PC-3 (cell line): Measurements from ENCODE around the gene TAF3. TPM values are rescaled to one million over a fixed set of nuclear protein-coding genes. Genes with fewer than 3 reads are reported as not detected.

Source experiments
- ATAC-seq: fragments of 200-7000 bp; cut with Tn5 transposase; 2 replicates; pipeline ENCODE4 v1.9.1; 2020; ENCODE audit warnings: mild to moderate bottlenecking, moderate library complexity
- BruUV-seq: library from RNA; stranded (reverse); fragments of 400-500 nt; replicated peaks from 2 replicates; lab custom pipeline; 2021; lab: Mats Ljungman, UMichigan
- CTCF ChIA-PET: fragments of 300-600 bp; sonication (Branson Sonifier 250); formaldehyde crosslinking; loops from one replicate; lab custom pipeline; 2022; ENCODE audit warnings: antibody characterized with exemption; lab: Charles Lee
- POLR2A ChIA-PET: fragments of 300-600 bp; sonication (Branson Sonifier 250); formaldehyde crosslinking; loops from one replicate; lab custom pipeline; 2022; ENCODE audit warnings: antibody characterized with exemption; ENCODE audit not compliant: unreplicated experiment; lab: Charles Lee
- DNase-seq: peaks from one replicate; pipeline ENCODE4 v3.0.0-alpha.2; 2015
- H2AFZ ChIP-seq: fragments of 300-600 bp; sonication (generic); 2 replicates; pipeline ENCODE4 v1.6.0; 2016; ENCODE audit warnings: antibody characterized with exemption, low read length
- H3F3A ChIP-seq: fragments of 300-600 bp; sonication (generic); one replicate; pipeline ENCODE4 v1.6.0; 2017; ENCODE audit warnings: antibody characterized with exemption, low read length, control low read depth, mild to moderate bottlenecking; ENCODE audit not compliant: unreplicated experiment
- H3K27ac ChIP-seq: fragments of 300-600 bp; sonication (generic); 2 replicates; pipeline ENCODE4 v1.5.1; 2016; ENCODE audit warnings: mild to moderate bottlenecking, low read length
- H3K27me3 ChIP-seq: fragments of 300-600 bp; sonication (generic); 2 replicates; pipeline ENCODE4 v1.6.1; 2016; ENCODE audit warnings: low read length, mixed read lengths
- H3K36me3 ChIP-seq: fragments of 300-600 bp; sonication (generic); 2 replicates; pipeline ENCODE4 v1.6.1; 2016; ENCODE audit warnings: low read depth, mixed run types, low read length, mixed read lengths
- H3K4me1 ChIP-seq: fragments of 300-600 bp; sonication (generic); 2 replicates; pipeline ENCODE4 v1.5.1; 2016; ENCODE audit warnings: low read length; ENCODE audit not compliant: insufficient read depth
- H3K4me2 ChIP-seq: fragments of 300-600 bp; sonication (generic); 2 replicates; pipeline ENCODE4 v1.6.0; 2016; ENCODE audit warnings: low read length
- H3K4me3 ChIP-seq: fragments of 300-600 bp; sonication (generic); 2 replicates; pipeline ENCODE4 v1.5.1; 2016; ENCODE audit warnings: mild to moderate bottlenecking, low read length, mixed read lengths
- H3K79me2 ChIP-seq: fragments of 300-600 bp; sonication (generic); 2 replicates; pipeline ENCODE4 v1.6.1; 2017; ENCODE audit warnings: low read length, mixed read lengths
- H3K9ac ChIP-seq: fragments of 300-600 bp; sonication (generic); 2 replicates; pipeline ENCODE4 v1.6.0; 2016; ENCODE audit warnings: mild to moderate bottlenecking, low read length
- H3K9me2 ChIP-seq: fragments of 300-600 bp; sonication (generic); replicated peaks from 2 replicates; pipeline ENCODE4 v1.6.1; 2016; ENCODE audit warnings: mixed run types, low read length, mixed read lengths
- H3K9me3 ChIP-seq: fragments of 300-600 bp; sonication (generic); 2 replicates; pipeline ENCODE4 v1.6.1; 2016; ENCODE audit warnings: low read length, mixed read lengths
- H4K20me1 ChIP-seq: fragments of 300-600 bp; sonication (generic); 2 replicates; pipeline ENCODE4 v1.6.1; 2016; ENCODE audit warnings: low read length, mixed read lengths
- CTCF ChIP-seq: fragments of 300-600 bp; sonication (generic); conservative IDR thresholded peaks from 2 replicates; pipeline ENCODE4 v1.5.1; 2017; ENCODE audit warnings: antibody characterized with exemption, low read depth, mild to moderate bottlenecking, low read length
- EZH2 ChIP-seq: fragments of 300-600 bp; sonication (generic); IDR thresholded peaks from one replicate; pipeline ENCODE4 v1.6.1; 2017; ENCODE audit warnings: antibody characterized with exemption, mild to moderate bottlenecking, low read length; ENCODE audit not compliant: unreplicated experiment
- EZH2phosphoT487 ChIP-seq: fragments of 300-600 bp; sonication (generic); IDR thresholded peaks from 2 replicates; pipeline ENCODE4 v1.6.1; 2018; ENCODE audit warnings: mild to moderate bottlenecking, antibody characterized with exemption, low read length, borderline replicate concordance
- intact Hi-C: fragments of 100-400 bp; cut with micrococcal nuclease; formaldehyde crosslinking; loops from 2 replicates; pipeline ENCODE4 v1.9.0; 2023
- total RNA-seq: library from RNA; depleted of rRNA; stranded (reverse); fragments of >200 nt; gene quantifications from 2 replicates; pipeline ENCODE4 v1.2.3, GENCODE V29; 2014

Gene TAF3
- total RNA-seq, 1 experiment from 2014 or later: 2.0 TPM

DNA sequence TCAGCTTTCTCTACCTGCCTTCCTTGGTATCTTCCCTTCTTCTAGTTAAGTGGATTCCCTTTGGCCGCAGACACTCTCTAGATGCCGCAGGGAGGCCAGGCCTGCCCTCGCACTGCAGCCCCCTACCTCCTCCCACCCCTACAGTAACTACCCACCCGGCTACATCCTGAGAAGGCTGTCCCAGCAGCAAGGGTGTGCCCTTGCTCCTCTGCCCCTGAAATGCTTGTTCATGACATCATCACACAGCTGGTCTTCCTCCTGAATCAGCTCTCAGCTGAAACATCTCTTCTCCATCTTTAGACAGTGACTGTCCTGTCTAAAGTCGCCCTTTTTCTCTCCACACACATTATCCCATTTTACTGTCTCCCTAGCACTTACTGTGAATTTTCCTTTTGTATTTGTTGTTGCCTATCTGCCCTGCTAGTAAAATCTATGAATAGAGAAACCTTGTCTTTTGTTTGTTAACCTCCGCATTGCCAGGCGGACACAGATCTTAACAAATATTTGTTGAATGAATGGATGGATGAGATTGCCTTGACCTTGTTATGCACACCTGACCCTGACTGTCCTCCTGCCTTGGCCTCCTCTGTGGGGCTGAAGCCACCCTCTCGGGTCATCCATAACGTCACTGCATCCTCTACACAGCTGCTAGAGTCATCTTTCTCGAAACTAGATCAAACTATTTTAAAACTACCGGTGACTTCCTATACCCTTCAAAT is 127.3 kb downstream of the TAF3 start:
- peak overlapping the region; percentile 88 for H3K27ac ChIP-seq
- no peak overlapping the region for H2AFZ ChIP-seq
- ChIA-PET CTCF (no interaction called here), POLR2A (no interaction called here)
- intact Hi-C loops: loop anchor here (2.0 to 10.0 kb wide), 2 partner anchors 61 to 109 kb away; partner anchors contain the start of gene GATA3
- peak overlapping the region; percentile 45; the same call in 1 of the 2 replicates for H3K9ac ChIP-seq
- H4K20me1 ChIP-seq: no peaks in the 10 kb centered on the region
- no peak for TF ChIP-seq EZH2
- TF ChIP-seq CTCF: no peak
- no peak for TF ChIP-seq EZH2phosphoT487
- peak; percentile 37 for DNase-seq
- H3K36me3 ChIP-seq: no peaks in the 10 kb centered on the region
- ATAC-seq: peak; percentile 14
- BruUV-seq: no TSS peak
- peaks cover 2% of the 10 kb centered on the region for H3F3A ChIP-seq
- H3K4me1 ChIP-seq: peaks cover 52% of the 10 kb centered on the region
- H3K4me3 ChIP-seq: no peak overlapping the region
- H3K9me3 ChIP-seq: no peaks in the 10 kb centered on the region
- no peaks in the 10 kb centered on the region for H3K79me2 ChIP-seq
- H3K27me3 ChIP-seq: no peaks in the 10 kb centered on the region
- no peaks in the 10 kb centered on the region for H3K9me2 ChIP-seq
- peak overlapping the region; percentile 52 for H3K4me2 ChIP-seq

DNA sequence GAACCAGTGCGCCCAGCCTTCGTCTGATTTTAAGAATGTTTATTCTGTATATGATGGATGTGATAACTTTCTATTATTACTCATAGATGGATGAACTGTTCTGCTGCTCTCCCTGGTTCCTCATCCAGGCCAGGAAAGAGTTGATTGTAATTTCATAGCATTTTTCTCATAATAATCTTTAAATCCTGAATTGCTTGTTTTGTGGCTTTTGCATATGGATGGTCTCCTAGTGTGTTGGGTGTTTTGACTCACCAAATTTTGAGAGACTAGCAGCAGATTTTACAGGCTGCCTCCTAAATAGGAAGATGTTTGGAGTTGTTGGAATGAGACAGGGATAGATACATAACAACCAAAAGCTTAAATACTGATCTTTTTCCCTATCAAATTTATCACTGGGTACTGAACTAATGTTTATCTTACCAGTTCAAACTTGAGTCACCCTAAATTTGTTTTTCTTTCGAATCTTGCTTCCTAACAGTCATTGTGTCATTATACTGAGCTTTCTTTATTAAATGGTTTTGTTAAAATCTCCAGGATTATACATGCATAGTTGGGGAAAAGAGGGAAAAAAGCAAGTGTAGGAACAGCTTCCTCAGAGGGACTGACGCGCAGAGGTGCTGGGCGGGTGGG is 130.2 kb downstream of the TAF3 start:
- H4K20me1 ChIP-seq: no peaks in the 10 kb centered on the region
- H3K4me1 ChIP-seq: peaks cover 41% of the 10 kb centered on the region
- no peaks in the 10 kb centered on the region for H3K36me3 ChIP-seq
- ATAC-seq (peak; percentile 66), DNase-seq (peak; percentile 58)
- no TSS peak for BruUV-seq
- no peaks in the 10 kb centered on the region for H3K27me3 ChIP-seq
- no peaks in the 10 kb centered on the region for H3K9me3 ChIP-seq
- H3K27ac ChIP-seq: peak overlapping the region; percentile 79
- H2AFZ ChIP-seq: no peak overlapping the region
- peaks cover 2% of the 10 kb centered on the region for H3F3A ChIP-seq
- H3K4me3 ChIP-seq: 0 out of 2 replicates have a peak overlapping the region, but pooled peaks have one; percentile 7
- CTCF ChIA-PET: interaction anchor here (0.6 kb wide), 1 partner anchor 192 kb away, joined by 3 read pairs; no protein-coding TSS in a partner anchor
- peak overlapping the region; percentile 33; the same call in 1 of the 2 replicates for H3K9ac ChIP-seq
- H3K79me2 ChIP-seq: no peaks in the 10 kb centered on the region
- intact Hi-C loops: loop anchor here (2.0 to 10.0 kb wide), 2 partner anchors 54 to 64 kb away; no protein-coding TSS in a partner anchor
- TF ChIP-seq EZH2: no peak
- TF ChIP-seq EZH2phosphoT487: no peak
- TF ChIP-seq CTCF: no peak
- POLR2A ChIA-PET: interaction anchor here (0.5 kb wide), 2 partner anchors 105 to 211 kb away, joined by 3 to 4 read pairs; no protein-coding TSS in a partner anchor
- H3K4me2 ChIP-seq: peak overlapping the region; percentile 51
- H3K9me2 ChIP-seq: no peaks in the 10 kb centered on the region
